ENCODE results near the gene RANBP1.

- TF ChIP-seq CTCF (optimal IDR thresholded peaks at IDR 0.05 in 1 of 3, IDR thresholded peaks at IDR 0.05 in 1 of 3, conservative IDR thresholded peaks at IDR 0.05 in 1 of 3; ENCODE audit: extremely low read depth in 1 of 3, insufficient read depth in 2 of 3, low read length in 3 of 3) = no peak
- TF ChIP-seq EZH2 (IDR thresholded peaks at IDR 0.05; ENCODE audit: low read length) = no peak
Observed at GRCh38 chr22:20160041-20160440, 44.1 kb downstream of the RANBP1 start.

Data from keratinocyte (primary cell).